ENCODE data around the gene SLC37A2.

GRCh38 chr11:125068368-125068767, 5.3 kb downstream of the SLC37A2 start:
- TF ChIP-seq EZH2 (IDR thresholded peaks at IDR 0.05; ENCODE audit: insufficient read depth, poor library complexity, severe bottlenecking) (no peak), EZH2phosphoT487 (IDR thresholded peaks at IDR 0.05; ENCODE audit: insufficient read depth, low read depth) (no peak)
